Keratinocyte (primary cell): ENCODE data around the gene TSPAN17.

Experiments
- CTCF ChIP-seq, 3 experiments: IDR thresholded peaks in 1 of 3; conservative IDR thresholded peaks in 1 of 3; optimal IDR thresholded peaks in 1 of 3; 2 replicates in 2 of 3; 3 replicates in 1 of 3; pipeline versions ENCODE3 to v1.5.1; 2011; ENCODE audit warnings: low read length in 3 of 3, mild to moderate bottlenecking in 3 of 3, moderate library complexity in 2 of 3, control low read depth in 1 of 3, inconsistent platforms in 1 of 3; ENCODE audit not compliant: insufficient read depth in 2 of 3; ENCODE audit errors: extremely low read depth in 1 of 3
- EZH2 ChIP-seq: IDR thresholded peaks from one replicate; pipeline ENCODE4 v1.6.1; 2012; ENCODE audit warnings: inconsistent platforms, mild to moderate bottlenecking, low read length, moderate library complexity

DNA sequence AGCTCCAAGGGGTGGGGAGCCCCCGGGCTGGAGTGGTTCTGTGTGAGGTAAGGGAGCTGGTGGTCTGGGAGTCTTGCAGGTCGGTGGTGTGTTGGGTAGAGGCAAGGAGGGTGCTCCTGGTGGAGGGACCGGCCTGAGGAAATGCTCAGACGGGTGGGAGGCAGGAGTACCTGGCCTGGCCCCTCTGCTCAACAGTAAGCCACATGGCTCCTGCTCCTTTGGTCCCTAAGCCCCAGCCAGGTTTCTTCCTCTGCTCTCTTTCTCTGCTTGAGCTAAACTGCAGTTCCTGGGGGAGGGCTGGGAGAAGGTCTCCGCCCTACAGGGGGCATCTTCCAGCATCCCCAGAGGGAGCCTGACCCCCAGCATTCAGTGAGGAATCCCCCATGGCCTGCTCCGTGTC, 17.2 kb downstream of the TSPAN17 start:
- TF ChIP-seq CTCF (optimal IDR thresholded peaks at IDR 0.05 in 1 of 3, IDR thresholded peaks at IDR 0.05 in 1 of 3, conservative IDR thresholded peaks at IDR 0.05 in 1 of 3; ENCODE audit: extremely low read depth in 1 of 3, insufficient read depth in 2 of 3, low read length in 3 of 3) (no peak), EZH2 (no peak)
